GM12878 (cell line): ENCODE data around the gene SRSF11. TPM values are rescaled to one million over a fixed set of nuclear protein-coding genes. Genes with fewer than 3 reads are reported as not detected.

Experiments used
- E4F1 ChIP-seq: fragments of 450-650 bp; IDR thresholded peaks from 2 replicates; pipeline ENCODE4 v1.6.1; 2018; ENCODE audit warnings: borderline replicate concordance, mild to moderate bottlenecking; ENCODE audit not compliant: partially characterized antibody
- HDAC2 ChIP-seq: fragments of 200-600 bp; sonication (generic); IDR thresholded peaks from 2 replicates; pipeline ENCODE4 v1.6.1; 2017
- MAX ChIP-seq: IDR thresholded peaks from 2 replicates; pipeline ENCODE4 v1.6.1; 2012; ENCODE audit warnings: low read depth, low read length, improper control_type of control experiment
- NFXL1 ChIP-seq: fragments of 450-650 bp; IDR thresholded peaks from 2 replicates; pipeline ENCODE4 v1.6.1; 2017; ENCODE audit warnings: antibody characterized with exemption, mild to moderate bottlenecking, borderline replicate concordance
- NRF1 ChIP-seq: conservative IDR thresholded peaks from 2 replicates; pipeline ENCODE4 v1.6.1; 2011; ENCODE audit warnings: mild to moderate bottlenecking, low read depth, low read length, improper control_type of control experiment
- RB1 ChIP-seq: fragments of 450-650 bp; formaldehyde crosslinking; IDR thresholded peaks from 2 replicates; pipeline ENCODE4 v1.6.1; 2017; ENCODE audit warnings: mild to moderate bottlenecking, borderline replicate concordance
- RELA ChIP-seq: fragments of 450-650 bp; IDR thresholded peaks from 2 replicates; pipeline ENCODE4 v1.8.0; 2014; ENCODE audit warnings: borderline replicate concordance; ENCODE audit not compliant: partially characterized antibody
- RELB ChIP-seq: fragments of 450-650 bp; IDR thresholded peaks from 2 replicates; pipeline ENCODE4 v1.6.1; 2017; ENCODE audit warnings: low read depth, mild to moderate bottlenecking, moderate library complexity
- RUNX3 ChIP-seq: IDR thresholded peaks from 2 replicates; pipeline ENCODE4 v1.6.1; 2012; ENCODE audit warnings: low read length, inconsistent platforms
- SMARCA5 ChIP-seq: fragments of 450-650 bp; IDR thresholded peaks from 2 replicates; pipeline ENCODE4 v1.6.1; 2017; ENCODE audit warnings: mild to moderate bottlenecking
- SREBF1 ChIP-seq: IDR thresholded peaks from 2 replicates; pipeline ENCODE4 v1.6.1; 2012; ENCODE audit warnings: mild to moderate bottlenecking, low read length
- STAT3 ChIP-seq: IDR thresholded peaks from 2 replicates; pipeline ENCODE4 v1.6.1; 2011; ENCODE audit warnings: low read depth, low read length, improper control_type of control experiment
- SUZ12 ChIP-seq: fragments of 200-600 bp; sonication (generic); IDR thresholded peaks from one replicate; pipeline ENCODE4 v1.6.1; 2018; ENCODE audit warnings: antibody characterized with exemption, mild to moderate bottlenecking; ENCODE audit not compliant: unreplicated experiment
- TBL1XR1 ChIP-seq: IDR thresholded peaks from 2 replicates; pipeline ENCODE4 v1.6.1; 2012; ENCODE audit warnings: low read depth, low read length, improper control_type of control experiment
- ZBTB33 ChIP-seq: fragments of 450-650 bp; IDR thresholded peaks from 2 replicates; pipeline ENCODE4 v1.6.1; 2017; ENCODE audit warnings: mild to moderate bottlenecking
- ZBTB4 ChIP-seq: fragments of 450-650 bp; formaldehyde crosslinking; IDR thresholded peaks from 2 replicates; pipeline ENCODE4 v1.4.0; 2022; ENCODE audit warnings: mild to moderate bottlenecking, moderate library complexity
- ZZZ3 ChIP-seq: IDR thresholded peaks from 2 replicates; pipeline ENCODE4 v1.6.1; 2011; ENCODE audit warnings: low read depth; ENCODE audit not compliant: control insufficient read depth, insufficient read length
- polyA plus RNA-seq, 11 experiments: library from polyadenylated mRNA; depleted of rRNA in 4 of 11; unstranded in 6 of 11; stranded (reverse) in 5 of 11; fragments of >200 nt; fragmentation: Nextera tagmentation in 4 of 11; fragmentation: Illumina TruSeq in 1 of 11; extraction: Ambion mirVana in 4 of 11; extraction: Trizol in 1 of 11; gene quantifications; 1 replicate in 1 of 11; 2 replicates in 10 of 11; pipeline versions ENCODE4 v1.2.1 to v1.2.3, GENCODE V29; 2011 to 2016; ENCODE audit warnings: inconsistent platforms in 2 of 11, missing spikeins in 2 of 11, low read depth in 1 of 11
- total RNA-seq, 4 experiments: library from RNA; depleted of rRNA in 3 of 4; stranded (reverse); fragments of >200 nt in 3 of 4; fragmentation: Illumina TruSeq in 1 of 4; extraction: Trizol in 1 of 4; gene quantifications; 2 replicates each; pipeline versions ENCODE4 v1.2.1 to v1.2.3, GENCODE V29; 2013 to 2021

The SRSF11 gene
- total and polyA plus RNA-seq, 10 of the 15 experiments (the other 5 are each of a cell fraction or from before 2014, with no cell fraction given) = 83.0 to 424 (median 207) TPM

GRCh38 chr1:70205434-70206118, 15.6 kb upstream of the SRSF11 start, which contains the start of gene LRRC40 (continued):
- peak; percentile 85 for TF ChIP-seq MAX
- no peak for TF ChIP-seq ZBTB4
- TF ChIP-seq TBL1XR1 = no peak
- no peak for TF ChIP-seq E4F1
- peak; percentile 57; the same call in 1 of the 2 replicates for TF ChIP-seq SMARCA5
- TF ChIP-seq HDAC2 = no peak
- peak; percentile 91 for TF ChIP-seq RELB
- TF ChIP-seq STAT3 = no peak
- TF ChIP-seq SREBF1 = no peak
- TF ChIP-seq SUZ12 = no peak
- TF ChIP-seq RUNX3 = peak; percentile 24; the same call in 1 of the 2 replicates
- peak; percentile 30; the same call in 1 of the 2 replicates for TF ChIP-seq NRF1
- peak; percentile 92 for TF ChIP-seq RELA
- TF ChIP-seq NFXL1 = no peak
- no peak for TF ChIP-seq ZBTB33
- no peak for TF ChIP-seq ZZZ3
- TF ChIP-seq RB1 = 0 out of 2 replicates have a peak, but pooled peaks have one; percentile 88
